ENCODE results near the gene SPATA7.

Gene SPATA7

GRCh38 chr14:88470542-88471440 is 85.3 kb downstream of the SPATA7 start:
- DNase-seq (ENCODE audit: low read depth), result no peak
- H3K4me3 ChIP-seq (ENCODE audit: low read depth, low read length), result no peak overlapping the region
- TF ChIP-seq CTCF (IDR thresholded peaks at IDR 0.05; ENCODE audit: low read depth, low read length, missing control alignments), result no peak

- no peak for DNase-seq (ENCODE audit: low read depth)
- no peak for TF ChIP-seq CTCF (IDR thresholded peaks at IDR 0.05; ENCODE audit: low read depth, low read length, missing control alignments)
- no peak overlapping the region for H3K4me3 ChIP-seq (ENCODE audit: low read depth, low read length)
These were observed 88.3 kb downstream of the SPATA7 start for GRCh38 chr14:88473791-88474190.

GRCh38 chr14:88476214-88476774 is 90.8 kb downstream of the SPATA7 start:
- no peak overlapping the region for H3K4me3 ChIP-seq (ENCODE audit: low read depth, low read length)
- DNase-seq (ENCODE audit: low read depth), result no peak
- no peak for TF ChIP-seq CTCF (IDR thresholded peaks at IDR 0.05; ENCODE audit: low read depth, low read length, missing control alignments)

- DNase-seq (ENCODE audit: low read depth), result no peak
- no peak for TF ChIP-seq CTCF (IDR thresholded peaks at IDR 0.05; ENCODE audit: low read depth, low read length, missing control alignments)
- H3K4me3 ChIP-seq (ENCODE audit: low read depth, low read length), result no peak overlapping the region
These were observed 91.4 kb downstream of the SPATA7 start for GRCh38 chr14:88476825-88477224.

- no peak for TF ChIP-seq CTCF (IDR thresholded peaks at IDR 0.05; ENCODE audit: low read depth, low read length, missing control alignments)
- H3K4me3 ChIP-seq (ENCODE audit: low read depth, low read length), result no peak overlapping the region
- no peak for DNase-seq (ENCODE audit: low read depth)
These were observed 92.2 kb downstream of the SPATA7 start for GRCh38 chr14:88477513-88478250.

- no peak for TF ChIP-seq CTCF (IDR thresholded peaks at IDR 0.05; ENCODE audit: low read depth, low read length, missing control alignments)
- DNase-seq (ENCODE audit: low read depth), result no peak
These were observed 93.5 kb downstream of the SPATA7 start for GRCh38 chr14:88478931-88479330.

More at GRCh38 chr14:88478931-88479330, 93.5 kb downstream of the SPATA7 start:
- no peak overlapping the region for H3K4me3 ChIP-seq (ENCODE audit: low read depth, low read length)

All from GM12864 (cell line).